Transverse colon (tissue), 4 donors: Measurements from ENCODE around the gene SNRNP48. TPM values are rescaled to one million over a fixed set of nuclear protein-coding genes. Genes with fewer than 3 reads are reported as not detected.

Experiments used
- DNase-seq: peaks from one replicate; pipeline ENCODE4 v3.0.0-alpha.2; 2019
- H3K27ac ChIP-seq, 4 donors: fragments of 200-600 bp; sonication (generic); 2 replicates each; pipeline ENCODE4 v1.5.1; 2016 to 2018; ENCODE audit warnings: inconsistent platforms in 4 of 4
- H3K27me3 ChIP-seq: fragments of 200-600 bp; sonication (generic); 2 replicates; pipeline ENCODE4 v1.5.1; 2017; ENCODE audit warnings: inconsistent platforms
- H3K36me3 ChIP-seq, 4 donors: fragments of 200-600 bp; sonication (generic); 2 replicates each; pipeline ENCODE4 v1.5.1; 2017 to 2019; ENCODE audit warnings: inconsistent platforms in 4 of 4
- H3K4me1 ChIP-seq, 4 donors: fragments of 200-600 bp; sonication (generic); 2 replicates each; pipeline ENCODE4 v1.5.1; 2017 to 2020; ENCODE audit warnings: inconsistent platforms in 4 of 4
- H3K4me3 ChIP-seq, 4 donors: fragments of 200-600 bp; sonication (generic); 1 replicate in 1 of 4; 2 replicates in 3 of 4; pipeline versions ENCODE4 v1.5.1 to v1.6.1; 2017 to 2019; ENCODE audit warnings: inconsistent platforms in 4 of 4
- H3K9me3 ChIP-seq, 2 donors: fragments of 200-600 bp; sonication (generic); 2 replicates each; pipeline ENCODE4 v1.5.1; 2017 to 2019; ENCODE audit warnings: inconsistent platforms in 2 of 2
- EP300 ChIP-seq: sonication (generic); formaldehyde crosslinking; IDR thresholded peaks from one replicate; pipeline ENCODE4 v1.6.1; 2017; ENCODE audit warnings: antibody characterized with exemption, low read depth
- POLR2A ChIP-seq: fragments of 450-650 bp; IDR thresholded peaks from one replicate; pipeline ENCODE4 v1.6.1; 2016; ENCODE audit warnings: antibody characterized with exemption, mild to moderate bottlenecking, moderate library complexity
- POLR2AphosphoS5 ChIP-seq, 3 donors: sonication (generic); formaldehyde crosslinking; IDR thresholded peaks; one replicate each; pipeline ENCODE4 v1.6.1; 2016; ENCODE audit warnings: antibody characterized with exemption in 3 of 3
- WGBS, 2 donors: methylation state at CpG; one replicate each; pipeline ENCODE4 v1.1.5; 2018; ENCODE audit warnings: low coverage in 1 of 2; 5-methylcytosine and 5-hydroxymethylcytosine counted together
- in situ Hi-C, 4 donors: fragments of 200-750 bp; cut with MboI; loops; one replicate each; pipeline versions ENCODE4 v1.15.0 to v1.15.1; 2017; ENCODE audit warnings: low sequenced_read_pairs in 3 of 4, low pct_ligation_motif_present in 1 of 4, low pct_unique_long_range_greater_than_20kb in 1 of 4
- intact Hi-C: fragments of 100-400 bp; cut with DNase I; formaldehyde crosslinking; loops from one replicate; pipeline ENCODE4 v1.15.1; 2023; ENCODE audit warnings: low total_unique reads
- total RNA-seq, 4 donors: library from RNA; depleted of rRNA; stranded (reverse); fragments of >200 nt; gene quantifications; one replicate each; pipeline ENCODE4 v1.1.0, GENCODE V29; 2016
- TF ChIP-seq, protein P1 (sequence below), 5 experiments: fragments of 200-600 bp in 3 of 5; fragments of 450-650 bp in 2 of 5; sonication (generic) in 3 of 5; IDR thresholded peaks; 1 replicate in 2 of 5; 2 replicates in 3 of 5; pipeline ENCODE4 v1.5.1; 2016 to 2017; ENCODE audit warnings: antibody characterized with exemption in 5 of 5, inconsistent platforms in 3 of 5, mild to moderate bottlenecking in 2 of 5, moderate library complexity in 1 of 5

Gene SNRNP48
- total RNA-seq, 4 donors from 2014 or later: 7.9 to 31.8 (median 16.6) TPM

- no peak for DNase-seq
- in situ Hi-C loops (loop anchor here in 3 of 4 donors (10.0 to 25.0 kb wide), 3 partner anchors 182 to 907 kb away; no protein-coding TSS in a partner anchor), intact Hi-C loops (no loop called here)
- no peaks in the 10 kb centered on the region for H3K27me3 ChIP-seq
- no peak overlapping the region for H3K4me3 ChIP-seq
- H3K9me3 ChIP-seq: no peaks in the 10 kb centered on the region
- peaks cover 3 to 23% (median 17%) of the 10 kb centered on the region in 4 donors for H3K4me1 ChIP-seq
- TF ChIP-seq, protein P1, sequence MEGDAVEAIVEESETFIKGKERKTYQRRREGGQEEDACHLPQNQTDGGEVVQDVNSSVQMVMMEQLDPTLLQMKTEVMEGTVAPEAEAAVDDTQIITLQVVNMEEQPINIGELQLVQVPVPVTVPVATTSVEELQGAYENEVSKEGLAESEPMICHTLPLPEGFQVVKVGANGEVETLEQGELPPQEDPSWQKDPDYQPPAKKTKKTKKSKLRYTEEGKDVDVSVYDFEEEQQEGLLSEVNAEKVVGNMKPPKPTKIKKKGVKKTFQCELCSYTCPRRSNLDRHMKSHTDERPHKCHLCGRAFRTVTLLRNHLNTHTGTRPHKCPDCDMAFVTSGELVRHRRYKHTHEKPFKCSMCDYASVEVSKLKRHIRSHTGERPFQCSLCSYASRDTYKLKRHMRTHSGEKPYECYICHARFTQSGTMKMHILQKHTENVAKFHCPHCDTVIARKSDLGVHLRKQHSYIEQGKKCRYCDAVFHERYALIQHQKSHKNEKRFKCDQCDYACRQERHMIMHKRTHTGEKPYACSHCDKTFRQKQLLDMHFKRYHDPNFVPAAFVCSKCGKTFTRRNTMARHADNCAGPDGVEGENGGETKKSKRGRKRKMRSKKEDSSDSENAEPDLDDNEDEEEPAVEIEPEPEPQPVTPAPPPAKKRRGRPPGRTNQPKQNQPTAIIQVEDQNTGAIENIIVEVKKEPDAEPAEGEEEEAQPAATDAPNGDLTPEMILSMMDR (IDR thresholded peaks at IDR 0.05): no peak
- TF ChIP-seq EP300: no peak
- TF ChIP-seq POLR2AphosphoS5 (IDR thresholded peaks at IDR 0.05): no peak
- TF ChIP-seq POLR2A: no peak
- peaks cover 0 to 40% (median 17%) of the 10 kb centered on the region in 4 donors for H3K36me3 ChIP-seq
- 86 to 93% methylated on average over 2 to 4 of the region's 4 CpGs for WGBS, 2 donors
- H3K27ac ChIP-seq: no peak overlapping the region
These were observed 4.7 kb downstream of the SNRNP48 start for GRCh38 chr6:7594579-7595125.

DNA sequence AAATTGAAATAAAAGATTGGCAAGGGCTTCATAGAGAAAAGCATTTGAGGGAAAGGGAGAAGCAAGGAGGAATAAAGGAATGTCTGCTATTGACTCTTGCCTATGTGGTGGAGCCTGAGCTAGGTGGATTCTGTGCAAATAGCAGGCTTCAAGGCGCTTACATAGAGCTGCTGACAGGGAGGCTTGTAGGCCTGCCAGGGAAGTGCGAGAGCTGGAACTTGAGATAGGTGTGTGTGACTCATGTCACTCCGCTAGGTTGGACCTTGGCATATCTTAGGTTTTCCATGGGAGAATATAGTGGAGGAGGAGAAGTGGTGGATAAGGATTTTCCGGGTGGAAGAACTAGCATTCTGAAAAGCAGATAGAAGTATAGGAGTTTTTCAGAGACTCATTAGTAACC lies 14.0 kb downstream of the SNRNP48 start:
- in situ Hi-C loops: loop anchor here in 1 of 4 donors (25.0 kb wide), 1 partner anchor 942 kb away; no protein-coding TSS in a partner anchor
- TF ChIP-seq POLR2AphosphoS5 (IDR thresholded peaks at IDR 0.05): no peak
- no peak for TF ChIP-seq POLR2A
- TF ChIP-seq, protein P1 (IDR thresholded peaks at IDR 0.05): no peak
- no peak for TF ChIP-seq EP300
- H3K36me3 ChIP-seq: peaks cover 0 to 86% (median 38%) of the 10 kb centered on the region in 4 donors
- no peaks in the 10 kb centered on the region for H3K27me3 ChIP-seq
- no peak overlapping the region for H3K4me3 ChIP-seq
- no peak for DNase-seq
- no peaks in the 10 kb centered on the region for H3K9me3 ChIP-seq
- intact Hi-C loops: no loop called here
- WGBS, 2 donors: 75% methylated on average over 4 of the region's 4 CpGs; no CpG with 5 or more reads in 1 of the 2 donors
- no peak overlapping the region for H3K27ac ChIP-seq
- no peaks in the 10 kb centered on the region for H3K4me1 ChIP-seq

GRCh38 chr6:7604506-7604905 lies 14.5 kb downstream of the SNRNP48 start:
- Histone ChIP-seq H3K4me1 (no peaks in the 10 kb centered on the region), H3K27me3 (no peaks in the 10 kb centered on the region), H3K4me3 (no peak overlapping the region), H3K27ac (no peak overlapping the region), H3K9me3 (no peaks in the 10 kb centered on the region), H3K36me3 (peaks cover 0 to 88% (median 38%) of the 10 kb centered on the region in 4 donors)
- in situ Hi-C loops: loop anchor here in 1 of 4 donors (25.0 kb wide), 1 partner anchor 942 kb away; no protein-coding TSS in a partner anchor
- intact Hi-C loops: no loop called here
- WGBS, 2 donors: 83 to 91% methylated on average over 2 of the region's 2 CpGs
- DNase-seq: no peak
- TF ChIP-seq, protein P1 (IDR thresholded peaks at IDR 0.05): no peak

DNA sequence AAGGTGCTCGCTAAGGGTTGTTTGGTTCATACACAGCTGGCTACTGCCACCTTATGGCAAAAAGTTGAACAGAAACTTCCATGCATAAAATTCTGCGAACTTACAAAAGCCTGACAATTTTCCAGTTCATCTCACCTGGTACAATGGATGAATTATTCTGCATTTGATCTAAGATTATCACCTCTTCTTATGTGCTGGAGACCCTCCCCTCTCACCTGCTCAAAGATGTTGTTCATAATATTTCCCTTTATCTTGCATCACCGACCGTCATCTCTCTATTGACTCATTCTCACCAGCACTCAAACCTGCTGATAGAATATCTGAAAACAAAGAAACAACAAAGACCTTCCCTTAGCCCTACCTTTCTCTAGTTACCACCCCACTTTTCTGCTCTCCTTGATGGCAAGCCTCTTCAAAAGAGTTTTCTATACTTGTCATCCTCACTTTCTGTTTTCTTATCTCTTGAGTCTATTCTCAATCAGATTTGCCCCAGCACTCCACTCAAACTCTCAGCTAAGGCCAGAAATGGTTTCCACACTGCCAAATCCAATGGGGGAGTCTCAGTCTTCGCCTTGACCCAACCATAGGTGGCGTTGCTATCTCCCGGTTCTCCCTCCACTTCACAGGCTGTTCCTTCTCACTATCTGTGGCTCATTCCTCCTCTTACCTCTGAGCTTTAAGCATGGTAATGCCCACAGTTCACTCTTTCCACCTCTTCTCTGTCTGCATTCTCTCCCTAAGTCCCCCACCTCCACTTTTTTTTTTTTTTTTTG lies 25.8 kb downstream of the SNRNP48 start:
- TF ChIP-seq EP300 (no peak), POLR2AphosphoS5 (IDR thresholded peaks at IDR 0.05) (no peak)
- TF ChIP-seq, protein P1 (IDR thresholded peaks at IDR 0.05): peak; percentile 65 to 82 (median 67)
- Histone ChIP-seq H3K36me3 (peaks cover 0 to 4% (median 0%) of the 10 kb centered on the region in 4 donors), H3K9me3 (no peaks in the 10 kb centered on the region), H3K27me3 (no peaks in the 10 kb centered on the region), H3K4me3 (peak overlapping the region in 1 of 4 donors; percentile 14), H3K4me1 (peaks cover 0 to 13% (median 4%) of the 10 kb centered on the region in 4 donors), H3K27ac (no peak overlapping the region)
- in situ Hi-C loops (loop anchor here in 1 of 4 donors (10.0 to 25.0 kb wide), 2 partner anchors 341 to 953 kb away; no protein-coding TSS in a partner anchor), intact Hi-C loops (loop anchor here (2.0 kb wide), 1 partner anchor 337 kb away; no protein-coding TSS in a partner anchor)
- peak; percentile 33 for DNase-seq
- 24 to 30% methylated on average over 7 of the region's 7 CpGs for WGBS, 2 donors
